PC-3 (cell line): Measurements from ENCODE around the gene EPC2.

Experiments
- EZH2 ChIP-seq: fragments of 300-600 bp; sonication (generic); IDR thresholded peaks from one replicate; pipeline ENCODE4 v1.6.1; 2017; ENCODE audit warnings: antibody characterized with exemption, mild to moderate bottlenecking, low read length; ENCODE audit not compliant: unreplicated experiment
- TF ChIP-seq, protein P1 (sequence below): fragments of 300-600 bp; sonication (generic); conservative IDR thresholded peaks from 2 replicates; pipeline ENCODE4 v1.5.1; 2017; ENCODE audit warnings: antibody characterized with exemption, low read depth, mild to moderate bottlenecking, low read length

DNA sequence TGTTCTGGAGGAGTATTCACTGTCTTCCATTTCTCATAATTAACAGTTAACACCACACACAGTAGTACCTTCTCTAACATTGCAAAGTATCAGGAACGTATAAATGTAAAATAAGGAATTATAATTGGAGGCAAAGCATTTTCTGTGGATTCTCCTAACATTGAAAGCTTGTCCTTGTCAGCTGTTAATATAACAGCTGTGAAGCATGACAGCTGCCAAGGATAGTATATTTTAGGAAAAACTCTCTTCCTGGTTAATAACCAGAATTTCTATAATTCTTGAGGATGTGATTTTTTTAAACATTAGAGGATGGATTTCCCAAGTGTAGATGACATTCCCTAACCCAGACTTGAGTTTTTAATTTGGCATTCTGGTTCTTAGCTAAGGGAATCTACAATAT lies 110.3 kb downstream of the EPC2 start:
- TF ChIP-seq EZH2, result no peak
- TF ChIP-seq, protein P1, sequence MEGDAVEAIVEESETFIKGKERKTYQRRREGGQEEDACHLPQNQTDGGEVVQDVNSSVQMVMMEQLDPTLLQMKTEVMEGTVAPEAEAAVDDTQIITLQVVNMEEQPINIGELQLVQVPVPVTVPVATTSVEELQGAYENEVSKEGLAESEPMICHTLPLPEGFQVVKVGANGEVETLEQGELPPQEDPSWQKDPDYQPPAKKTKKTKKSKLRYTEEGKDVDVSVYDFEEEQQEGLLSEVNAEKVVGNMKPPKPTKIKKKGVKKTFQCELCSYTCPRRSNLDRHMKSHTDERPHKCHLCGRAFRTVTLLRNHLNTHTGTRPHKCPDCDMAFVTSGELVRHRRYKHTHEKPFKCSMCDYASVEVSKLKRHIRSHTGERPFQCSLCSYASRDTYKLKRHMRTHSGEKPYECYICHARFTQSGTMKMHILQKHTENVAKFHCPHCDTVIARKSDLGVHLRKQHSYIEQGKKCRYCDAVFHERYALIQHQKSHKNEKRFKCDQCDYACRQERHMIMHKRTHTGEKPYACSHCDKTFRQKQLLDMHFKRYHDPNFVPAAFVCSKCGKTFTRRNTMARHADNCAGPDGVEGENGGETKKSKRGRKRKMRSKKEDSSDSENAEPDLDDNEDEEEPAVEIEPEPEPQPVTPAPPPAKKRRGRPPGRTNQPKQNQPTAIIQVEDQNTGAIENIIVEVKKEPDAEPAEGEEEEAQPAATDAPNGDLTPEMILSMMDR, result no peak
